BLaER1 (cell line): ENCODE results near the gene RPS6KL1.

Experiments
- H3K27ac ChIP-seq: shearing (Covaris generic); formaldehyde crosslinking; 2 replicates; pipeline ENCODE4 v1.8.1; 2022
- H3K27me3 ChIP-seq: shearing (Covaris generic); formaldehyde crosslinking; 2 replicates; pipeline ENCODE4 v1.8.1; 2022
- H3K36me3 ChIP-seq: shearing (Covaris generic); formaldehyde crosslinking; 2 replicates; pipeline ENCODE4 v1.8.1; 2022
- H3K4me1 ChIP-seq: shearing (Covaris generic); formaldehyde crosslinking; 2 replicates; pipeline ENCODE4 v1.8.1; 2022
- H3K4me2 ChIP-seq: shearing (Covaris generic); formaldehyde crosslinking; 2 replicates; pipeline ENCODE4 v1.8.1; 2022
- H3K4me3 ChIP-seq: shearing (Covaris generic); formaldehyde crosslinking; 2 replicates; pipeline ENCODE4 v1.8.1; 2022
- H3K9ac ChIP-seq: shearing (Covaris generic); formaldehyde crosslinking; 2 replicates; pipeline ENCODE4 v1.8.1; 2022
- H3K9me3 ChIP-seq: shearing (Covaris generic); formaldehyde crosslinking; 2 replicates; pipeline ENCODE4 v1.8.1; 2022
- H4K20me1 ChIP-seq: shearing (Covaris generic); formaldehyde crosslinking; 2 replicates; pipeline ENCODE4 v1.8.1; 2022
- Cebpa-rat ChIP-seq: shearing (Covaris generic); IDR thresholded peaks from 2 replicates; pipeline ENCODE4 v1.8.1; 2022

RPS6KL1 gene

DNA sequence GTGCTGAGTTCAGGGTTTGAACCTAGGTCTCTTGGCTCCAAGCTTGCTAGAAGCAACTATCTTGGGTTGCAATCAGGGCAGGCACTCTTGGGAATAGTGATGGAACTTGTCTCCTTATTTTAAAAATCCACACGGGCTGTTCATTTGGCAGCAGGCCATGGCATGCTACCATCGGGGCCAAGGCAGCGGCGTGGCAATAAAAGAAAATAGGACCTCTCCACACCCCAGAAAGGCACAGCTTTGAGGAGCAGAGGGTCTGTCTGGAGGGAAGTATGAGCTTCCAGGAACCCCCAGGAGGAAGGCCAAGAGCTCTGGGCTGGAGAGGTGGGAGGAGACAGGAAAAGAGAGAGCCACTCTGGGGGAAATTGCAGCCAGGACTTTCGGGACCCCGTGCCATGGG is 15.3 kb downstream of the RPS6KL1 start:
- TF ChIP-seq Cebpa-rat = no peak
- Histone ChIP-seq H3K9ac (no peak overlapping the region), H3K36me3 (peaks cover 35% of the 10 kb centered on the region), H3K27ac (peak overlapping the region; percentile 57; the same call in 1 of the 2 replicates), H3K4me1 (peaks cover 49% of the 10 kb centered on the region), H3K9me3 (no peaks in the 10 kb centered on the region), H3K4me2 (peak overlapping the region; percentile 75), H3K4me3 (no peak overlapping the region), H4K20me1 (peaks cover 33% of the 10 kb centered on the region), H3K27me3 (no peaks in the 10 kb centered on the region)

DNA sequence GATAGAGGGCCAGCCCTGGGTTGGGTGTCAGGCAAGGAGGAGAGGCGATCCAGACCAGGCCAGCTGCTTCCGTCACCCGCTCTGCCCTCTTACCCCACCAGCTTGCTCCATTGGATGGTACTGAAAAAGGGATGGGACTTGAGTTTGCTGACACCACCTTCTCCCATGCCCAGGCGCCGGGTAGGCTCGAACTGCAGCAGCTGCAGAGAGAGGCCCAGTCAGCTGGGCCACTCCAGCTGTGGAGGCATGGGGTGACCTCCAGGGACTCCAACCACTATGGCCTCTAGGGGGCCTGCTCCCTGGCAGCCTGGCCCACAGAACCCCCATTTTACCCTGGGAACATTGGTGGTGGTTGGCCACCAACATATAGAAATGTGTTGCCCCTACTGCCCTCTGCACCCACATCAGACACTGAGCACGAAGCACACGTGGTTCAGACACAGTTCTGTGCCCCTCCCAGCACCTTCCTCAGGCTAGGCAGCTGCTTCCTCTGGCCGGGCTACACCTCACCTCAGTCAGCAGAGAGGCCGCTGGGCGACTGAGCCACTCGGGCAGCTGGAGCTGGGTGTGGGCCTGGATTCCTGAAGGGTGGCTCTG is 16.0 kb downstream of the RPS6KL1 start:
- Histone ChIP-seq H3K27ac (peak overlapping the region; percentile 57; the same call in 1 of the 2 replicates), H3K4me1 (peaks cover 49% of the 10 kb centered on the region)

GRCh38 chr14:74905595-74906142 is 17.4 kb downstream of the RPS6KL1 start:
- no peak overlapping the region for H3K9ac ChIP-seq
- peaks cover 44% of the 10 kb centered on the region for H3K4me1 ChIP-seq
- no peak overlapping the region for H3K4me3 ChIP-seq
- peak overlapping the region; percentile 26; the same call in 1 of the 2 replicates for H3K27ac ChIP-seq
- TF ChIP-seq Cebpa-rat = no peak
- peak overlapping the region; percentile 59 for H3K4me2 ChIP-seq
- H4K20me1 ChIP-seq = peaks cover 43% of the 10 kb centered on the region
- peaks cover 56% of the 10 kb centered on the region for H3K36me3 ChIP-seq
- H3K27me3 ChIP-seq = no peaks in the 10 kb centered on the region
- no peaks in the 10 kb centered on the region for H3K9me3 ChIP-seq

More for the DNA sequence above, 16.0 kb downstream of the RPS6KL1 start:
- no peak for TF ChIP-seq Cebpa-rat
- Histone ChIP-seq H3K9ac (0 out of 2 replicates have a peak overlapping the region, but pooled peaks have one; percentile 24), H3K9me3 (no peaks in the 10 kb centered on the region), H3K27me3 (no peaks in the 10 kb centered on the region), H3K4me2 (peak overlapping the region; percentile 75), H3K36me3 (peaks cover 42% of the 10 kb centered on the region), H3K4me3 (no peak overlapping the region), H4K20me1 (peaks cover 36% of the 10 kb centered on the region)

DNA sequence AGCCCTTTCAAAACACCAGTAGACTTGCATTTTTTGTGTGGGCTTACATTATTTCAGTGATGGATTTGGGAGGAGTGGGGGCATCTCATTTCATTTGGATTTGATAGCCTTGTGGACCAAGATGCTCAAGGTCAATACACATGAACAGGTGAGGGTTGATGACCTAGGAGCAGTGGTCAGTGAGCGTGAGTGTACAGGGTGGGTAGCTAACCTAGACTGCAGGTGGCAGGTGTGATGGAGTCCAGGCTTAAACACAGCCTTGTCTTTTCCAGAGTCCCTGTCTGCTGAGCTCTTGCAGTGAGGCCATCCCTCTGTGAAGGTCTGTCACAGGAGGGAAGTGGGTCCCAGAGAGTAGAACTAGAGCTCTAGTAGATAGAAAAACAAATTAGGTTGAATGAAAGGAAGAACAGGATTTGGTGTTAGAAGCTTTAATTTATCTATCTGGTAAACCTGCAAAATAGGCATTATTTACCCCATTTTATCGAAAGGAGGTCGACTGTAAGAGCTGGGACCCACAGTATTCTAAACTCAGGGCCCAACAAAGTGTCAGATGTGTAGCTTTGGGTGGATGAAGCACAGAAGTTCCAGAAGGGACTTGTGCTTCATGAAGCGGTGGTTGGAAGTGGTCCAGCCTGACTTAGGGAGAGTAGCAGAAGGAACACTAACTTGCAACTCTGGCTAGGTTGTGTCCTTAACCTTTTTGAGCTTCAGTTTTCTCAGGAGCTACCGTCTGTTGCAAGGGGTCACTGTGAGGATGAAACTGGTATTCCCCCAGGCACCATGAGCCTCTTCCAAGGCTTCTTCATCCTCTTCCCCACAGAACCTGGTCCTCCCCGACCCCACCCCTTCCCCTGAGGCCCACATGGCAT is 18.2 kb downstream of the RPS6KL1 start:
- no peak for TF ChIP-seq Cebpa-rat
- peaks cover 64% of the 10 kb centered on the region for H3K36me3 ChIP-seq

GRCh38 chr14:74902941-74903705 is 19.9 kb downstream of the RPS6KL1 start:
- H3K9ac ChIP-seq = no peak overlapping the region
- H3K27me3 ChIP-seq = no peaks in the 10 kb centered on the region
- peaks cover 81% of the 10 kb centered on the region for H3K36me3 ChIP-seq
- H3K4me2 ChIP-seq = no peak overlapping the region
- H3K27ac ChIP-seq = no peak overlapping the region
- TF ChIP-seq Cebpa-rat = no peak
- no peaks in the 10 kb centered on the region for H3K9me3 ChIP-seq
- peaks cover 35% of the 10 kb centered on the region for H3K4me1 ChIP-seq
- H4K20me1 ChIP-seq = peaks cover 57% of the 10 kb centered on the region
- H3K4me3 ChIP-seq = no peak overlapping the region

More for the DNA sequence above, 18.2 kb downstream of the RPS6KL1 start:
- peak overlapping the region; percentile 26; the same call in 1 of the 2 replicates for H3K27ac ChIP-seq
- peaks cover 48% of the 10 kb centered on the region for H4K20me1 ChIP-seq
- H3K9ac ChIP-seq = no peak overlapping the region
- H3K27me3 ChIP-seq = no peaks in the 10 kb centered on the region
- H3K4me2 ChIP-seq = peak overlapping the region; percentile 59
- peaks cover 39% of the 10 kb centered on the region for H3K4me1 ChIP-seq
- no peak overlapping the region for H3K4me3 ChIP-seq
- H3K9me3 ChIP-seq = no peaks in the 10 kb centered on the region

DNA sequence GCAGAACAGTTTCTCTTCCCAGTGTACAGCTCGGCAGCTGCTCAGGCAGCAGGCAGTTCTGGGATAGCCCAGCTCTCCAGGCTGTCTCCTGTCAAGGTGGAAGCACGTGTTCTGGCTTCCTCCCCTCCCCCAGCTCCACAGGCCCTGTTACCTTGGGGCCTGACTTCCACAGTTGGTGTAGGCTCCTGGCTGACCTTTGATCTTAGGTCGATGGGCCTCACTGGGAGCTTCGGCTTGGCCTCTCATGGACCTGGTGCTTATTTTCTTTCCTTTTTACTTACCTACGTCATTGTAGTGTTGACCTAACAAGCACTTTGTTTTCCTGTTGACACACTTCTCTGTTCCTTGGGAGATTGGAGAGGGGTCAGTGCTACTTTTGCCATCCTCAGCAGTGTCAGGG is 24.4 kb downstream of the RPS6KL1 start:
- Histone ChIP-seq H3K36me3 (peaks cover 98% of the 10 kb centered on the region), H3K4me3 (no peak overlapping the region), H3K4me2 (no peak overlapping the region), H3K9me3 (no peaks in the 10 kb centered on the region), H3K27me3 (no peaks in the 10 kb centered on the region), H3K9ac (no peak overlapping the region), H4K20me1 (peaks cover 49% of the 10 kb centered on the region), H3K4me1 (peaks cover 10% of the 10 kb centered on the region), H3K27ac (no peak overlapping the region)
- TF ChIP-seq Cebpa-rat = no peak

- H3K27ac ChIP-seq = no peak overlapping the region
- H3K9me3 ChIP-seq = no peaks in the 10 kb centered on the region
- H3K4me2 ChIP-seq = no peak overlapping the region
- no peak overlapping the region for H3K9ac ChIP-seq
- H3K4me1 ChIP-seq = peaks cover 16% of the 10 kb centered on the region
- no peaks in the 10 kb centered on the region for H3K27me3 ChIP-seq
- H4K20me1 ChIP-seq = peaks cover 54% of the 10 kb centered on the region
- no peak overlapping the region for H3K4me3 ChIP-seq
- H3K36me3 ChIP-seq = peaks cover 100% of the 10 kb centered on the region
- TF ChIP-seq Cebpa-rat = no peak
Observed at GRCh38 chr14:74898083-74898482, 25.0 kb downstream of the RPS6KL1 start.

DNA sequence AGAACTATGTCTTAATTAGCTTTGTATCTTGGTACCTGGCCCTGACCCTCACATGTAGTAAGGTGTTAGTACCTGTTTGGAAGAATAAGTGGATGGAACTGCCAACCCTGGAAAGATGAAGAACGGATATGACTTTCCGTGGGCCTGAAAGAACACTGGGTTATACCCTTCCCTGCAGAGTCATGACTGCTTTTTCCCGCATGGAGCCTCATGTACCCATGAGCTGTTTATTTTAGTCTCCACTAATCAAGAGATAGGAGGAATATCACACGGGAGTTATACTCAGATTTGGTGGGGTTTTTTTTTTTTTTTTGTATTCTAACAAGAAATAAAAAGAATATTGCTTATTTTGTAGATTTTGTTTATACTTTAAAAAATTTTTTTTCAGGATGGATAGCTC is 25.4 kb downstream of the RPS6KL1 start:
- H3K36me3 ChIP-seq = peaks cover 100% of the 10 kb centered on the region
- H3K4me1 ChIP-seq = peaks cover 21% of the 10 kb centered on the region
- H3K4me2 ChIP-seq = no peak overlapping the region
- H3K27ac ChIP-seq = no peak overlapping the region
- H3K9me3 ChIP-seq = no peaks in the 10 kb centered on the region
- peaks cover 54% of the 10 kb centered on the region for H4K20me1 ChIP-seq
- H3K9ac ChIP-seq = no peak overlapping the region
- H3K27me3 ChIP-seq = no peaks in the 10 kb centered on the region
- no peak for TF ChIP-seq Cebpa-rat
- no peak overlapping the region for H3K4me3 ChIP-seq

GRCh38 chr14:74896400-74896799 is 26.7 kb downstream of the RPS6KL1 start:
- peaks cover 100% of the 10 kb centered on the region for H3K36me3 ChIP-seq

More at GRCh38 chr14:74896400-74896799, 26.7 kb downstream of the RPS6KL1 start:
- Histone ChIP-seq H3K4me2 (no peak overlapping the region), H3K9me3 (no peaks in the 10 kb centered on the region), H3K27me3 (no peaks in the 10 kb centered on the region), H3K4me3 (no peak overlapping the region), H4K20me1 (peaks cover 64% of the 10 kb centered on the region), H3K9ac (no peak overlapping the region), H3K4me1 (peaks cover 30% of the 10 kb centered on the region), H3K27ac (no peak overlapping the region)
- TF ChIP-seq Cebpa-rat = no peak
